ENCODE measurements around the gene ITCH.
A peak's percentile ranks its signal among the peaks of the same experiment; 100 is the strongest.

The ITCH gene

DNA sequence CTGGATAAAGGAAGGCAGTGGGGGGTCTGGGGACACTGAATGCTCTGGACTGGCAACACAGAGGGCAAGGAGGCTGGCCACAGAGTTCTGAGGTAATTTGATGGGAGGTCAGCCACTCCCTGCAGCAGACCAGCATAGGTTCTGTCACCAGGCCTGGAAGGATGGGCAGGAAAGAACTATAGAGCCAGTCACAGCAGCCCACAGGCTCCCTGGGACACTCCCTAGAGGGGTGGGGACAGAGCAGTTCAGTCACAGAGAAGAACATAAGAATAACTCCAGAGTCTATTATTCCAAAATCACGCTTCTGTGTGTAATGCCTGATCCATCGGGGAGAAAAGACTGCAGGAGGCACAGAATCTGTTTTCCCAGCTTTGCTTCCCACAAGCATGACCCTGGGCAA is 172.8 kb downstream of the ITCH start:
- DNase-seq, result no peak

DNA sequence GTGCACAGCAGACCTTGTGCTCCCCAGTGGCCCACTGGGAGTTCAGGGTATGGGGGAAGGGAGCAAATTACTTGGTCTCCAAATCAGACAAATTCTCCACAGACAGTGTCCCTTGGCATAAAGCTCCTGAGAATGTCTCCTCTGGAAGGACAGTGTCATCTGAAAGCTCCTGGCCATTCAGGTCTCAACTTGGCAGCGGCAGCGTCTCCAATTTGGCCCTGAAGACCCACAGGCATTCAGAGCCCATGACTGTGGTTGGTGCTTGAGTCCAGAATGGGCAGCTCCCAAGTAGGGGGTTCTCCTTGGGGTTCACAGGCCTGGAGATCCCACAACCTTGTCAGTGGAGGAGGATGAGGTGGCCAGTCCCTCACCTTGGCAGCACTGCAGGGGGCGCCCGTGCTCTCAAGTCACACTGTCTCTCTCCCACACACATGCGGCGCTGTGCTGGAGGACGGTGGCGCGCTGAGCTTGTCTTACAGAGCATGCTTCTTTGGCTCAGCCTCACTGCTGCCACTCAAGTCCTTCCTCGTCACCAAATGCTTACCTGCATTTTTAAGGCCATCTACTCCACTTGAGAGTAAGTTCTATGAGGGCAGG is 173.8 kb downstream of the ITCH start:
- peak; percentile 22 for DNase-seq

DNA sequence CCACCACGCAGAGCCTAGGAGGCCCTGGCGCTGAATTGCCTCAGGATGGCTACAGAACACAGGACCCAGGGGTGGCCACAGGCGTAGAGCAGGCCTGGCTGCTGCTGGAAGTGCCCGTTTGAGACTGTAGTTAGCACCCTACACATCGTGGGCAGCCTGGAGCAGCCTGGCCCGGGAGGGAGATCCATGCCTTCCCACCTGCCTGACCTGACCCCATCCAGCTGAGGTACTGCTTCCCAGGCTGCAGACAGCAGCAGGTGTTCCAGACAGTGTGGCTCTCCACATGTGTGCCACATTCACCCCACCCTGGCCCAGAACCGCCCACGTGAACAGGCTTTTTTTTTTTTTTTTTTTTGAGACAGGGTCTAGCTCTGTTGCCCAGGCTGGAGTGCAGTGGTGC is 174.6 kb downstream of the ITCH start:
- DNase-seq, result no peak

DNA sequence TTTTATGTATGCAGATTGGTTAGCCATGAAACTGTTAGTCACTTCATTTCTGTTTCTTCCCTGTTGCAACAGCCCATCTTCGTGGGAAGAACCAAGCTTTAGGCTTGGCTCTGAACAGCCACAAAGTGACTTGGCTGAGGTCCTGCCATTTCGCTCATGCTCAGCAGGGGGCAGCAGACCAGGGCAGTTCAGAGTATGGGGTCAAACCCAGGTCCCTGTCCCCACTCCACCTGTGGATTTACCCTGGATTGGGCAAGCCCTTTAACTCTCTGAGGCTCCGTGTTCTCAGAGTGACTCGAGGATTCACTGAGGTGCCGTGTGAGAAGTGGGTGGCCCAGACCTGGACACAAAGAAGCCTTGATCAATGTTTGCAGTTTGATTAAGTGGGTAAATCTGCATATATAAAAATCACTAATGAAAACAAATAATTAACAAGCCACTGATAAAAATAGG is 175.6 kb downstream of the ITCH start:
- peak; percentile 71 for DNase-seq

DNA sequence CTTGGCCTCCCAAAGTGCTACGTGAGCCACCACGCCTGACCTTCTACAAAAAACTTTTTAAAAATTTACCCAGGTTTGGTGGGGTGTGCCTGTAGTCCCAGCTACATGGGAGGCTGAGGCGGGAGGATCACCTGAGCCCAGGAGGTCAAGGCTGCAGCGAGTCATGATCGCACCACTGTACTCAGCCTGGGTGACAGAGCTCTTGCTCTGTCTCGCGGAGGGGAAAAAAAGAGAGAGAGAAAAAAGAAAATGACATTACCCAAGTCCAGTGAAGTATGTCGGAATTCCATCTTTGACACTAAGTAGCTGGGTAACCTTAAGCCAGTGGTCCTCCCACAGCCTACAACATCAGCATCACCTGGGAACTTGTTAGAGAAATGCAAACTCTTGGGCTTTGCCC is 176.7 kb downstream of the ITCH start:
- DNase-seq, result no peak

DNA sequence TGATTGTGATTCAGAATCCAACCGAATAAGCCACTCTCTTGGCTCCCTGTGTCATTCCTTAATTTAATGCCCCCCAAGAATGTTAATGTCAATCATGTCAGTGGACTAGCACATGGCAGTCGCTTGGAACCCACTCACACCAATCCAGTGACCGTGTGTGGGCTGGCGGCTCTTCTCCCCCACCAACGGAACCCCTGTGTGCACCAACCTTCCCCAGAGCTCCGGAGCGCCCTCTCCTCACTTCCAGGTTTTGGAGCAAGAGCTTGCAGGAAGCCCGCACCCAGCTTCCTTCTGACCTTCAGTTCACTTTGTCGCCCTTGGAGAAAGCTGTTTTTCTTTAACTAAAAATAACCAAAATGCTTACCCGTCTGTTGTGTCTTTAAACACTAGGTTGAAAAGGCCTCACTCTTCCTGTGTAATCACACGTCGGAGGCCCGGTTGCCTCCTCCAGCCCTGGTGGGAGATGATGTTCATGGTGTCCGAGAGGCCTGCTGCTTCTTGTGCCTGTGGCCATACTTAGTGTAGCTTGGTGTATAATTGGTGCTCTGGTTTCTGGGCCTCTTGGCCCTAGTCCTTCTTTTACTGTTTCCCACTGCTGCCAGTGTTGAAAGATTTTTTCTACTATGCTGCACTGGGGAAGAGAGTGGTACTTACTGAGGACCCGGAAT is 177.7 kb downstream of the ITCH start:
- no peak for DNase-seq

DNA sequence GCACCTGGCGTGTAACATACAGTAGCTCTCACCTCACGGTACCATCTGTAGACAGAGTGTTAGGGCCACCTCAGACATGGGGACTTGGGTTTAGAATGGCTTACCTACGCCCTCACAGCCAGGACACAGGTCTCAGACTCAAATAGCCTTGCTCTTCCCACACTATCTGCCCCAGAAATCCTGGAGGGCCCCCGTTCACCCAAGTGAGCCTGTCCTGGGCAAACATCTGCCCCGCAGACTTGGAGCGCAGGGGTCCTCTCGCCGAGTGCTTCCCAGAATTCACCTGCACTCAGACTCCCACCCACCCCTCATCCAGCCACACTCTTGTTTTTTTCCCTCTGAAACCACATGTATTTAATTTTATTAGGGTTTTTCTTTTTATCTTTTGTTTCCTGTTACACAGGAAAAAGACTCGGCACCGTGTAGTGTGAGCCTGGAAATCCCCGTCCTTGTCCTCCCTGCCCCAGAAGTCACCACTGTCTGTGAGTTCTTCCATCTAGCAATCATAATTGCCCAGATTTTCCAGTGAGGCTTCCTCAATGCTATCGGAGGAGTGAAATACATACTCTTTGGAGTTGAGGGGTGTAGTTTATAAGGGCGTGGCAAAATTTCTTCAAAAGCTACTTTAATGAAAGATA is 178.3 kb downstream of the ITCH start:
- DNase-seq, result no peak

DNA sequence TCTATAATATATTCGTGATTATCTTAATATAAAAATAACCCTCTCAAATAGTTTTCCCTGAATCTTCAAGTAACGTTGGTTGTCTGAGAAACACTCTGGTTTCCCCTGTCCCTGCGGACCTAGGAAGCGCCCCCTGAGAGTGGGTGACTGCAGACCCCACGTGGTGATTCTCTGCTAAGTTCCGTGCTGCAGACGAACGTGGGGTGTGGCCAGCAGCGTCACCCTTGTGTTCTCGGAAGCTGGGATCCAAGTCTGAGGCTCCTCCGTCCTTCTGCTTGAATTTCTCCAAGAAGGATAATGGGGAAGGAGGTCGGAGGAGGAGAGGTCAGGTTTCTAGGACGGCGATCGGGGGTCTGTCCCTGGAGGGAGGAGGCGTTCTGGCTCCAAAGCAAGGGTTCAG is 178.8 kb downstream of the ITCH start:
- no peak for DNase-seq

DNA sequence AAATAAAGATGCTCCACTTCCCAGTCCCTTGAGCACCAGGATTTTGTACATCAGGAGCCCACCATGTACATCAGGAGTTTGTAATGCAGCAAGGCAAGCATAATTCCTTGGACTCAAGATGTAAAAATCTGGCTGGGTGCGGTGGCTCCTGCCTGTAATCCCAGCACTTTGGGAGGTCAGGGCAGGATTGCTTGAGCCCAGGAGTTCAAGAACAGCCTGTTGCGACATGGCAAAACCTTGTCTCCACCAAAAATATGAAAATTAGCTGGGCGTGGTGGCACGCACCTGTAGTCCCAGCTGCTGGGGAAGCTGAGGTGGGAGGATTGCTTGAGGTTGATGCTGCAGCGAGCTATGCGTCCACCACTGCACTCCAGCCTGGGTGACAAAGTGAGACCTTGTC is 179.4 kb downstream of the ITCH start:
- DNase-seq, result no peak

DNA sequence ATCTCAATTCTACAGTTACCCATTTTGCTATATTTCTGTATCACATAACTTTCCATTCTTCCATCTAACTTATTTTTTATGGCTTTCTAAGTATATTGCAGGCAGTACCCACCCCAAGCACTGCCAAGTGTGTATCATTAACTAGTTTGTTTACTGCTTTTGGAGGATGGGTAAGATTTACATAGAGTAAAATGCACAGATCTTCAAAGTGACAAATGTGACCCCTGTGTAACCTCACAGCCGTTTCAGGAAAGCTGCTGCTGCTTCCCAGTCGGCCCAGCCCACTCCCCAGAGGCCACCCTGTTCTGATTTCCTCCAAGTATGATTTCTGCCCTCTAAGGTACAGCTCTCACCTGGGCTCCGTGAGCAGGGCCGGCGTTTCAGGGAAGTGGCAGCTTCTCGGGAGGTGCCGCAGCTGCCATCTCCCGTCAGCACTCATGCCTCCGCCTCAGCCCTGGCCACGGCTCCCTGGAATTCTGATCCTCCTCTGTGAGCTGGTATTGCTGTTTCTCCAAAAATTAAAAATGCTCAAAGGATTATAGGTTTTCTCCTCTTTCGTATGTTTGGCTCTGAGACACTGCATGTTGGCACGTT is 180.5 kb downstream of the ITCH start:
- no peak for DNase-seq

DNA sequence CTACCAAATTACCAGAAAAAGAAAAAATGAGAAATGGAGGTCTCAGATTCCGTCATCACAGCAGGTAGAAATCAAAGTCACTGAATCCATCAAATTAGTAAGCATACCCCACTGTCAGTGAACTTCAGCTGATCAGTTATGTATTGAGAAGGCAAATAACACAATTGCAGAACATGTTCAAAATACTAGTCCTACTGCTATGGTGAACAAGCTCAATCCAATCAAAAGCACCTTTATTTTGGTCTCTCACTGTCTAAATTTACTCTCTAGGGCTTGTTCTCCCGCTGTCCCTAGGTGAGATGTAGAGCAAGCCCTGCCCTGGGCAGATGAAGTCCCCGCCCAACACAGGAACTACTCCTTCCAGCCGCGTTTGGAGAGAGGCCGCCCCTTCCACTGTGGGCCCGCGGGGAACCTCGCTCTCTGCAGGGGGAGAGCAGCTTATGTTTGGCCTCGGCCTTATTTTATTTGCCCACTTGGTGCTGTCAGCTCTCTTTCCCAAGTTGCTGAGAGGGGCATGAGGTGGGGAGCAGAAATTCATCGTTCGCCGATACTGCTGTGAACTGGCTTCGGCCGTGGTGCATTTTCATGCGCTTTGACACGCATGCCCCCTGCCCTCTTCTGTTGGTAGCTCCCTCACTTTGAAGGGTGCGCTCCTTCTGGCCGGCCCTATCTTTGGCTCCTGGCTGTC is 181.2 kb downstream of the ITCH start:
- DNase-seq, result no peak

DNA sequence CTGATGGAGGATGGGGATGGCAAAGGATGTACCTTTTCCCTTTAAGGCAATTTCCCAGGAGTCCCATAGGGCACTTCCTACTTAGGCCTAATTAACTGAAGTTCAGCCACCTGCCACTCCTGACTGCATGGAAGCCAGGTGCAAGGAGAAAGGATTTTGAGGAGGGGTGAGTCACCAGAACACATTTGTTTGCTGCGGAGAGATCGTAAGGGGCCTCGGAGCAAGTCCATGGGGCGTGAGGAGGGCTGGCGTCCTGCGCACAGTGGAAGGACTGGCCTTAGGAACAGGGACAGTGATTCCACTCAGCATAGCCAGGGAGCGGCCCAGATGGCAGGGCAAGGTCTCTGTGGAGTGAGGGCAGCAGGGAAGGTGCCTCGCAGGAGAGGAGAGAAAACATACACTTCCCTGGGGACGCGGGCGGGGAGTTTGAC is 183.7 kb downstream of the ITCH start:
- no peak for DNase-seq

DNA sequence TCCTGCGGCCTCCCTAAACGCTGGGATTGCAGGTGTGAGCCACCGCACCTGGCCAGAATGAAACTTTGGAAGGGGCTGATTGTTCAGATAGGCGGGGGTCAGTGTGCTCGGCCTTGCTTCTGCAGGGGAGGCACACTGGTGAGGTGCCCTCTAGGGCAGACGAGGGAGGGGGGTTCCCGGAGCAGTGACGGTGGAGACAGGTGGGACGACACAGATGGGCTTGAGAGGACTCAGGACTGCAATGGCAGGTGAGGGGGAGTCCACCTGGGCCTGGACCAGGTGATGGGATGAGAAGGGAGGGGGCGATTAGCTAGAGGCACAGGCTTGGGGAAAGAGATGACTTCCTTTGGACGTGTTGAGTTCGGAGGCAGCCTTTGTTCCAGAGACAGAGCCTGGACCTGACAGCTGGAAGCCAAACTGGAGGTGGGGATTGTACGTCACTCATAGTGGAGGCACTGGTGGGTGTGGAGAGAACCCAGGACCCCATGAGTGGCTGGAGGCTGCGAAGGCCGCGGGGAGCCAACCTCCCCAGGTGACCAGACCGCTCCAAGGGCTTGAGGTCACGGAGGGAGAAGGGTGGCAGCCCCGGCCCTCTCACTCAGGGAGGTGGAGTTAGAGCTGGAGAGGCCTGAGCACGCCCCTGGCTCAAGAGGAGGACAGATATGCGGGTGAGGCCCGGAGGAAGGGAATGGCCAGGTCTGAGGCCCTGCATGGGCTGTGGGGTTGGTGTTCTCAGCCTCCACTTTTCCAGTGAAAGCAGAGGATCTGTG is 185.0 kb downstream of the ITCH start:
- no peak for DNase-seq

DNA sequence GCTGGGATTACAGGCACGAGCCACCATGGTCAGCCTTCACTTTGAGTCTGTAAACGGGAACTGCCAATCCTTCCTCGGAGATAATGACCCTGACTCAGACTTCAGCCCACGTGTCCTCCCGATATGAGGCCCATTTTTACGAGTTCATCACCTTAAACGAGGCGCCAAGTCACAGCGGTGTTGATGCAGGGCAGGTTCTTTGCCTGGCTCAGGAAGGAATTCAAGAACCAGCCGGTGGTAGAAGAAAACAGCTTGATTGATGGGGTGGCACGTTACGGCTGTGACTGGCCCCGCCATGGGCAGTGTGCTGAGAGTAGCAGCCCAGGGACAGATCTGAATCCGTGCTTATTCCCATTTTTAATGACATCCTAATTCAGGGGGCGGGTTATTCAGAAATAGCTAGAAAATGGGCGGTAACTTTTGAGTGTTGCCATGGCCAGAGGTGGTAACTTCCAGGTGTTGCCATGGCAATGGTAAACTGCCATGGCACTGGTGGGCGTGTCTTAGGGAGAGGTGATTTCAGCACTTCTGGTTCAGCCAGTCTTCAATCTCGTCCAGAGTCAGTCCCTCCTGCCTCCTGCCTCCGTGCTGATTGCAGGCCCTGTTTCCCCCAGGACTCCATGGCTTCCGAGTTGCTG is 186.3 kb downstream of the ITCH start:
- DNase-seq, result peak; percentile 28

DNA sequence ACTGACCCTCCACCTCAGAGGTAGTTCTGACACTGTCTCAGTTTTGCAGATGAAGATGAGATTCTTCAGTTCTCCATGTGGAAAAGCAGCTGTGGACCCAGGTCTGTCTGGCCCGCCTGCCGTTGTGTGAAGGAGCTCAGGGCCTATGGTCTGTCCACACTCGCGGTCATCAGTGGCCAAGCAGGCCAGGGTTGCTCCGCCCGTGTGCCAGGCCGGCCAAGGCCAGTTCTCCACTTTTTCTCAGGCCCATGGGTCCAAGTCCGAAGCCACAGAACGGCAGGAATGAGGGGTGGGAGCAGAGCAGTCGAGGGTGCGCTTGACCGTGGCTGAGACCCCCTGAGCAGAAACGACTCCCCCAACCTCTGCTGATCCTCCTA is 186.8 kb downstream of the ITCH start:
- DNase-seq, result no peak

DNA sequence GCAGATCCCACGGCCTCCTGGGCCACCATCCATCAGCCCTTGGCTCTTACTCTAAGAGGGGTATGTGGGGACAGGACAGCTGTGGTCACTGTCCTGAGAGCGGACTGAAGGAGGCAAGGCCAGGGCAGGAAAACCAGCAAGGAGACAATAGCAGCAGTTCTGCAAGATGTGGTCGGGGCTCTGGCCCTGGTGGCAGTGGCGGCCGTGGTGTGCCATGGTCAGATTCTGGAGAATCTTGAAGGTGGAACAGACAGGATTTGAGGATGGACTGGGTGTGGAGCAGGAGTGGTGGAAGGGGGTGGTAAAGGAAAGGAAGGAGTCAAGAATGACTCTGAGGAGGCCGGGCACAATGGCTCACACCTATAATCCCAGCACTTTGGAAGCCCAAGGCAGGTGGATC is 189.5 kb downstream of the ITCH start:
- DNase-seq, result no peak

DNA sequence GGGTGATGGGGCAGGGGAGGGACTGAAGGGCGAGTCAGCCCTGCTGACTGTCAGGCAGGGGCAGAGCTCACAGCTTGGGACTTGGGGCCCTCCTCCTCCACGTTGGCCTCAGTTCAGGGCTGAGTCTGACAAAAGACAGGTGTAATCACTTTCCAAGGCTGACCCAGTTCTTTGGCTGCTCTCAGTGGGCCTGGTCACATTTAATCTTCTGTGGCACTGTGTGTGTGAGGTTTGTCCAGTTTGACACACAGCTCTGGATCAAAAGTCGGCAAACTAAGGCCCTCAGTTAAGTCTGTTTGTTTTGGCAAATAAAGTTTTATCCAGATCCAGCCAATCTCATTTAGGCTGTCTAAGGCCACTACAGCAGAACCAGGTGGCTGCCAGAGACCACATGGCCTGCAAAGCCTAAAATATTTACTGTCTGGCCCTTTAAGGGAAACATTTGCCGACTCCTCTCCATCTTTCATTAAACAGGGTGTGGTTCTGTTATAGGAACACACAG is 190.3 kb downstream of the ITCH start:
- DNase-seq, result no peak

DNA sequence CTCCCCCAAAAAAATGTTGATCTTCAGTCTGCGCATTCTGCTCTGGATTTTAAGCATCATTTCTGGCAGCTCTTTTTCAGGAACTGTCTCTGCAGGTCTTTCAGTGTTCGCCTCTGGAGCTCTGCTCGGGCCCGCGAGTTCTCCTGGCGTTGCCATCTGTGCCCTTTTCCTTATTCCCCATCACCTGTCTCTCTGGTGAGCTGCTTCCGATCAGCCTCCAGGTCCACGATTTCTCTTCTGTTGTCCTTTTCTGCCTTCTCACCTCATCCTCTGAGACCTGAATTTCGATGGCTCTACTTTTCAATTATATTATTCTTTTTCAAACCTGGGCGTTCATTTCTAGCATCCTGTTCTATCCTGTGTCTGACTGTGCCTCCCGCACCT is 194.9 kb downstream of the ITCH start:
- no peak for DNase-seq

DNA sequence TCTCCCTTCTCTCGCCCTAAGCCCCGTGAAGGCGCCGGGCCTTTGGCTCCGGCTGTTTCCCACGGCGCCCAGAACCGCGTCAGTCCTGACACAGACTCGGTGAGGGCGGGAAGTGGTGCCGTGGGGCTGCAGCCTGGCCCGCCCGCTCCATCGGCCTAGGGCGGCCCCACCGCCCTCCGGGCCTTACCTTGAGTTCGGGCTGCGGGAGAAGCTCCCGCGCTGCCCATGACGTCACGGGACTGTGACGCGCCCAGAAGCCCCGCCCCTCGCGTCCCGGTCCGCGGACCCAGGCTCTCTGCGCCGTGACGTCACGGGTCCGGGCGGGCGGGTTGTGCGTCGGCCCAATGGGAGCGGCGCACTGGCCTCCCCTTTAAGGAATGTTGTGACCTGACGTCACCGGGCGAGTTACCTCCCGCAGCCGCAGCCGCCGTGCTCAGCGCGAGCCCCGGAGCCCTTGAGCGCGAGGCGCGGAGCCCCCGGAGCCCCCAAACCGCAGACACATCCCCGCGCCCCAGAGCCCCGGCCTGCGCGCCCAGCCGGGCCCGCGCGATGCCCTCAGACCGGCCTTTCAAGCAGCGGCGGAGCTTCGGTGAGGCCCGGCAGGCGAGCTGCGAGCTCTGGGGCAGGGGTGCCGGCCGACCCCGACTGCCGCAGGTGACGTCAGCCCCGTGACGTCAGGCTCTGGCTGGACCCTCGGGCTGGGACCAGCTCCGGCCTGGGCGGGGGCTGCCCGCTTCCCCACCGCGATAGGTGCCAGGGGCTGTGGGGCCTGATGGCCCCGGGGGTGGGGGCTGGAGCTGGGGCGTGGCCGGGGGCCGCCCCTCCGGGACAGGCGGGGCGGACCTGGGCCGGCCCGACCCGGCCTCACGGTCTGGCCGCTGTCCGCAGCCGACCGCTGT is 195.5 kb downstream of the ITCH start, which contains the start of gene MAP1LC3A:
Gene MAP1LC3A (plus strand): TSS at position 399 of the 899 bp plus-strand sequence. CDS start 151 bp downstream, at position 550.
- DNase-seq, result peak; percentile 95

DNA sequence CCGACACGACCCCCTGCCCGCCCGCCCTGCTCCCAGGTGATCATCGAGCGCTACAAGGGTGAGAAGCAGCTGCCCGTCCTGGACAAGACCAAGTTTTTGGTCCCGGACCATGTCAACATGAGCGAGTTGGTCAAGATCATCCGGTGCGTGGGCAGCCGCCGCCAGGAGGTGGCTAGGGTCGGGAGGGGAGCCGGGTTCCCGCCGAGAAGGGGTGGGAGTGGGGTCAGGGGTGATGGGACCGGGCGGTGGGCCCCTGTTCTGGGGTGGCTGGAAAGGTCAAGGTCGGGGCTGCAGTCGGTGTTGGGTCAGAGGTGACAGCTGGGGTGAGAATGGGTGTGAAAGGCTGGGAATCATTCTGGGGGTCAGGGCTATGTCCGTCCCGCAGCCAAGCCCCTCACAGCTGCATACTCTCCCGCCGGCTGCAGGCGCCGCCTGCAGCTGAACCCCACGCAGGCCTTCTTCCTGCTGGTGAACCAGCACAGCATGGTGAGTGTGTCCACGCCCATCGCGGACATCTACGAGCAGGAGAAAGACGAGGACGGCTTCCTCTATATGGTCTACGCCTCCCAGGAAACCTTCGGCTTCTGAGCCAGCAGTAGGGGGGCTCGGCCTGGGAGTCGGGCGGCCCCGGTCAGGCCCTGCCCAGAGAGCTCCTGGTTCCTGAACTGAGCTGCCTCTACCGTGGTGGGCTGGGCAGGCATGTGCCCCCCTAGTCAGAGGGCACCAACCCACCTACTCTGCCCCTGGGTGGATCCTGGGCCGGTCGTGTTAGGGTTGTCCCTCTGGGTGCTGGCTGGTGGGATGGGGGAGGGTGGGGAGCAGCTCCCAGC is 196.5 kb downstream of the ITCH start:
- no peak for DNase-seq
